Hepatocyte (in vitro differentiated cells): ENCODE results near the gene MTFR1L. TPM values are rescaled to one million over a fixed set of nuclear protein-coding genes. Genes with fewer than 3 reads are reported as not detected.

Source experiments
- DNase-seq: peaks from one replicate; pipeline ENCODE4 v3.0.0-alpha.2; 2016; ENCODE audit warnings: low spot score
- H2AFZ ChIP-seq: fragments of 200-600 bp; sonication (generic); 2 replicates; pipeline ENCODE4 v1.6.0; 2016; ENCODE audit warnings: antibody characterized with exemption, mild to moderate bottlenecking
- H3K27ac ChIP-seq: fragments of 200-600 bp; sonication (generic); 2 replicates; pipeline ENCODE4 v1.5.1; 2016; ENCODE audit warnings: mild to moderate bottlenecking
- H3K27me3 ChIP-seq: fragments of 200-600 bp; sonication (generic); 2 replicates; pipeline ENCODE4 v1.6.1; 2016
- H3K36me3 ChIP-seq: fragments of 200-600 bp; sonication (generic); replicated peaks from 2 replicates; pipeline ENCODE4 v1.5.1; 2016; ENCODE audit warnings: low read depth; ENCODE audit not compliant: insufficient read depth
- H3K4me1 ChIP-seq: fragments of 200-600 bp; sonication (generic); 2 replicates; pipeline ENCODE4 v1.5.1; 2016; ENCODE audit warnings: mild to moderate bottlenecking, moderate library complexity; ENCODE audit not compliant: insufficient read depth
- H3K4me2 ChIP-seq: fragments of 200-600 bp; sonication (generic); 2 replicates; pipeline ENCODE4 v1.6.0; 2016
- H3K4me3 ChIP-seq: fragments of 200-600 bp; sonication (generic); 2 replicates; pipeline ENCODE4 v1.5.1; 2016; ENCODE audit warnings: mild to moderate bottlenecking
- H3K79me2 ChIP-seq: fragments of 200-600 bp; sonication (generic); 2 replicates; pipeline ENCODE4 v1.6.0; 2017; ENCODE audit warnings: mild to moderate bottlenecking
- H3K9me2 ChIP-seq: fragments of 200-600 bp; sonication (generic); replicated peaks from 2 replicates; pipeline ENCODE4 v1.6.0; 2017; ENCODE audit warnings: mild to moderate bottlenecking; ENCODE audit not compliant: insufficient read depth
- H3K9me3 ChIP-seq: fragments of 200-600 bp; sonication (generic); 2 replicates; pipeline ENCODE4 v1.5.1; 2016; ENCODE audit warnings: low read depth, mild to moderate bottlenecking
- H4K20me1 ChIP-seq: fragments of 200-600 bp; sonication (generic); 2 replicates; pipeline ENCODE4 v1.6.0; 2016; ENCODE audit warnings: mild to moderate bottlenecking; ENCODE audit not compliant: insufficient read depth, poor library complexity, severe bottlenecking
- CTCF ChIP-seq: fragments of 200-600 bp; sonication (generic); IDR thresholded peaks from 2 replicates; pipeline ENCODE4 v1.5.1; 2016; ENCODE audit warnings: antibody characterized with exemption, mild to moderate bottlenecking; ENCODE audit not compliant: poor library complexity
- EZH2 ChIP-seq: fragments of 200-600 bp; sonication (generic); IDR thresholded peaks from 2 replicates; pipeline ENCODE4 v1.6.1; 2016; ENCODE audit warnings: antibody characterized with exemption, mild to moderate bottlenecking, borderline replicate concordance
- EZH2phosphoT487 ChIP-seq: fragments of 200-600 bp; sonication (generic); IDR thresholded peaks from one replicate; pipeline ENCODE4 v1.6.1; 2018; ENCODE audit warnings: antibody characterized with exemption, mild to moderate bottlenecking, low read depth, moderate library complexity; ENCODE audit not compliant: unreplicated experiment, severe bottlenecking
- WGBS: methylation state at CpG from one replicate; pipeline ENCODE4 v1.1.6; 2016; ENCODE audit warnings: low lambda C conversion rate; ENCODE audit errors: missing lambda C conversion rate; 5-methylcytosine and 5-hydroxymethylcytosine counted together
- polyA plus RNA-seq: library from polyadenylated mRNA; unstranded; fragments of >200 nt; fragmentation: Nextera tagmentation; extraction: Ambion mirVana; gene quantifications from 2 replicates; pipeline ENCODE4 v1.2.1, GENCODE V29; 2016
- total RNA-seq: library from RNA; depleted of rRNA; stranded (reverse); fragments of >200 nt; gene quantifications from 2 replicates; pipeline ENCODE4 v1.2.3, GENCODE V29; 2014

MTFR1L gene
- total and polyA plus RNA-seq, 2 experiments from 2014 or later, result 62.6 to 103 TPM

GRCh38 chr1:25870614-25871013 lies 50.9 kb downstream of the MTFR1L start:
- TF ChIP-seq EZH2phosphoT487 (no peak), EZH2 (no peak), CTCF (no peak)
- H3K36me3 ChIP-seq, result no peaks in the 10 kb centered on the region
- H3K4me2 ChIP-seq, result peak overlapping the region; percentile 21
- no peak for DNase-seq
- 71% methylated on average over 1 of the region's 1 CpG for WGBS
- no peaks in the 10 kb centered on the region for H4K20me1 ChIP-seq
- peaks cover 35% of the 10 kb centered on the region for H3K79me2 ChIP-seq
- H2AFZ ChIP-seq, result no peak overlapping the region
- H3K27me3 ChIP-seq, result no peaks in the 10 kb centered on the region
- no peak overlapping the region for H3K27ac ChIP-seq
- H3K9me3 ChIP-seq, result no peaks in the 10 kb centered on the region
- H3K9me2 ChIP-seq, result no peaks in the 10 kb centered on the region
- no peak overlapping the region for H3K4me3 ChIP-seq
- peaks cover 48% of the 10 kb centered on the region for H3K4me1 ChIP-seq

- Histone ChIP-seq H4K20me1 (no peaks in the 10 kb centered on the region), H3K9me3 (no peaks in the 10 kb centered on the region), H3K36me3 (no peaks in the 10 kb centered on the region), H3K27me3 (no peaks in the 10 kb centered on the region), H3K27ac (no peak overlapping the region), H3K79me2 (peaks cover 35% of the 10 kb centered on the region), H2AFZ (no peak overlapping the region), H3K9me2 (no peaks in the 10 kb centered on the region), H3K4me1 (peaks cover 54% of the 10 kb centered on the region), H3K4me2 (peak overlapping the region; percentile 21), H3K4me3 (no peak overlapping the region)
- no peak for TF ChIP-seq EZH2phosphoT487
- TF ChIP-seq EZH2, result no peak
- TF ChIP-seq CTCF, result no peak
- DNase-seq, result no peak
- WGBS, result 44% methylated on average over 5 of the region's 5 CpGs
Observed at GRCh38 chr1:25871086-25871703, 51.4 kb downstream of the MTFR1L start.

- Histone ChIP-seq H2AFZ (no peak overlapping the region), H3K27me3 (no peaks in the 10 kb centered on the region), H3K9me3 (no peaks in the 10 kb centered on the region), H3K9me2 (no peaks in the 10 kb centered on the region), H3K4me3 (no peak overlapping the region), H3K36me3 (no peaks in the 10 kb centered on the region), H3K27ac (no peak overlapping the region), H4K20me1 (no peaks in the 10 kb centered on the region), H3K4me1 (peaks cover 56% of the 10 kb centered on the region), H3K79me2 (peaks cover 35% of the 10 kb centered on the region), H3K4me2 (peak overlapping the region; percentile 21)
- TF ChIP-seq EZH2phosphoT487 (no peak), CTCF (no peak), EZH2 (no peak)
- 88% methylated on average over 9 of the region's 9 CpGs for WGBS
- DNase-seq, result no peak
Observed at GRCh38 chr1:25871704-25872494, 52.1 kb downstream of the MTFR1L start.
